ENCODE measurements around the gene TIPRL. TPM values are rescaled to one million over a fixed set of nuclear protein-coding genes. Genes with fewer than 3 reads are reported as not detected.
"Not testable (repeated sequence)": the region's sequence is repeated elsewhere in the genome, so short reads cannot be mapped to it uniquely, and the experiment has no call there.

The TIPRL gene
- total RNA-seq, 2 donors from 2014 or later: 67.5 to 68.3 TPM

DNA sequence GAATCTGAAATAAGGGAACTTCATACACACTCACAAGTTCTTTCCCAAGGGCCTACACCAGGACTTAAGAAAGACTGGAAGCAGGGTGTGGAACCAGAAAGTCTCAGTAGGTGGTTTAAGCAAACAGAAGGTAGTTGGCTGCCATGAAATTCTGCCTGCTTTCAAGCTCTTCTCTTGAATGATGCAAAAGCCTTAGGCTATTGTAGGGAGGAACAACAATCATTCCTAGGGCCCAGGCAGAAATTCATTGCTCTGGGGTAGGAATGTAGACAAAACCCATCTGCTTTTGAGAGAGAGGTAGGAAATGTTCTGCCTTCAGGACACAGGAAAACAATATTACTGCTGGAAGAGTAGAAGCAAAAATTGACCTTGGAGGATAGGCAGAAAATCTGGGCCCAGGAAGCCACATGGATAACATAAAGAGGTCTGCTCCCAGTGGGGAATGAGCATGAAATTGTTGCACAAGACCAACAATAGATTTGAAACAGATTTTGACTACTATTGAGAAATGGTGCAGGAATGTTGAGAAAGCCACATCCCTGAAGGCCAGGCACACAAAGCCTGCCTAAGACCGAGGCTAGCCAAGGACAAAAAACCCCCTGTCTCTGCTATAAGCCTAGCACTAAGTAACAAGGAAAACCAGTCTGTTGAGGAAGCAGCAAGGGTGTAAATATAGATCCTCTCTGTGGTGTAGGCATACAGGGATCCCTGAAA lies 24.3 kb downstream of the TIPRL start:
- Mint-ChIP-seq H3K4me1 (ENCODE audit: low read depth) (peaks cover 8% of the 10 kb centered on the region), H3K27me3 (ENCODE audit: low read depth) (no peaks in the 10 kb centered on the region), H3K27ac (no peak overlapping the region), H3K36me3 (ENCODE audit: insufficient read depth in 2 of 2) (peaks cover 3 to 30% of the 10 kb centered on the region in 2 donors), H3K4me3 (no peak overlapping the region), H3K9me3 (peaks cover 0 to 7% of the 10 kb centered on the region in 2 donors)
- ATAC-seq (replicated peaks in 1 of 2) (no peak), DNase-seq (no peak)

DNA sequence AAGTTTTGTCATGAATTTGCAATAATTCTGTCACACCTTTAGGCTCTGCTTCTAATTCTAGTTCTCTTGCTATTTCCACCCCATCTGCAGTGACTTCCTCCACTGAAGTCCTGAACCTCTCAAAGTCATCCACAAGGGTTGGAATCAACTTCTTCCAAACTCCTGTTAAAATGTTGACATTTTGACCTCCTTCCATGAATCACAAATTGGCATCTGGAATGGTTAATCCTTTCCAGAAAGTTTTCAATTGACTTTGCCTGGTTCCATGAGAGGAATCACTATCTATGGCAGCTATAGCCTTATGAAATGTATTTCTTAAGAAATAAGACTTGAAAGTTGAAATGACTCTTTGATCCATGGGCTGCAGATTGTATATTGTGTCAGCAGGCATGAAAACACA lies 27.3 kb downstream of the TIPRL start:
- DNase-seq (no peak), ATAC-seq (replicated peaks in 1 of 2) (no peak)
- Mint-ChIP-seq H3K4me3 (no peak overlapping the region), H3K27me3 (ENCODE audit: low read depth) (no peaks in the 10 kb centered on the region), H3K4me1 (ENCODE audit: low read depth) (no peaks in the 10 kb centered on the region), H3K36me3 (ENCODE audit: insufficient read depth in 2 of 2) (peaks cover 2 to 20% of the 10 kb centered on the region in 2 donors), H3K27ac (no peak overlapping the region), H3K9me3 (peaks cover 0 to 9% of the 10 kb centered on the region in 2 donors)

GRCh38 chr1:168207673-168208072 lies 28.9 kb downstream of the TIPRL start:
- peaks cover 5 to 15% of the 10 kb centered on the region in 2 donors for H3K9me3 Mint-ChIP-seq
- H3K4me1 Mint-ChIP-seq (ENCODE audit: low read depth); H3K4me3 Mint-ChIP-seq; ATAC-seq (replicated peaks in 1 of 2); H3K27ac Mint-ChIP-seq; DNase-seq; H3K27me3 Mint-ChIP-seq (ENCODE audit: low read depth): not testable (repeated sequence)
- H3K36me3 Mint-ChIP-seq (ENCODE audit: insufficient read depth in 2 of 2): peaks cover 6 to 22% of the 10 kb centered on the region in 2 donors

- Mint-ChIP-seq H3K27ac (no peak overlapping the region), H3K27me3 (ENCODE audit: low read depth) (peaks cover 4% of the 10 kb centered on the region), H3K36me3 (ENCODE audit: insufficient read depth in 2 of 2) (peaks cover 4 to 24% of the 10 kb centered on the region in 2 donors), H3K4me1 (ENCODE audit: low read depth) (no peaks in the 10 kb centered on the region), H3K9me3 (peaks cover 8 to 22% of the 10 kb centered on the region in 2 donors), H3K4me3 (no peak overlapping the region)
- ATAC-seq (replicated peaks in 1 of 2) (no peak), DNase-seq (no peak)
Observed at GRCh38 chr1:168210312-168210711, 31.6 kb downstream of the TIPRL start.

- Mint-ChIP-seq H3K4me1 (ENCODE audit: low read depth) (no peaks in the 10 kb centered on the region), H3K27ac (no peak overlapping the region), H3K9me3 (peaks cover 8 to 17% of the 10 kb centered on the region in 2 donors), H3K4me3 (no peak overlapping the region), H3K36me3 (ENCODE audit: insufficient read depth in 2 of 2) (peaks cover 4 to 17% of the 10 kb centered on the region in 2 donors), H3K27me3 (ENCODE audit: low read depth) (peaks cover 4% of the 10 kb centered on the region)
- no peak for ATAC-seq (replicated peaks in 1 of 2)
- DNase-seq: no peak
Observed at GRCh38 chr1:168213349-168213748, 34.6 kb downstream of the TIPRL start.

DNA sequence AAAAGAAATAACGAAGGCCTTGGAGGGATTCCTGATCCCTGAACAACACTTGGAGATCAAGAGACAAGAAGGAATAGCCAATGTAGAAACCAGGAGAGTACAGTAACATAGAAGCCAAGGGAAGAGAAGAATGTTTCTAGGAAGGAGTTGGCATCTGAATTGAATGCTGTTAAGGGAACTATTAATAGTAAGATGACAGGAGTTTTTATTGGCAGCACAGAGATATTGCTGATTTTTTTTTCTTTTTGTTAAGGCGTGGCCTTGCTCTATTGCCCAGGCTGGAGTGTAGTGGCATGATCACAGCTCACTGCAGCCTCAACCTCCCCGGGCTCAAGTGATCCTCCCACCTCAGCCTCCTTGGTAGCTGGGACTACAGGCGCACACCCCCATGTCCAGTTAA lies 37.4 kb downstream of the TIPRL start:
- peaks cover 9% of the 10 kb centered on the region for H3K27me3 Mint-ChIP-seq (ENCODE audit: low read depth)

DNA sequence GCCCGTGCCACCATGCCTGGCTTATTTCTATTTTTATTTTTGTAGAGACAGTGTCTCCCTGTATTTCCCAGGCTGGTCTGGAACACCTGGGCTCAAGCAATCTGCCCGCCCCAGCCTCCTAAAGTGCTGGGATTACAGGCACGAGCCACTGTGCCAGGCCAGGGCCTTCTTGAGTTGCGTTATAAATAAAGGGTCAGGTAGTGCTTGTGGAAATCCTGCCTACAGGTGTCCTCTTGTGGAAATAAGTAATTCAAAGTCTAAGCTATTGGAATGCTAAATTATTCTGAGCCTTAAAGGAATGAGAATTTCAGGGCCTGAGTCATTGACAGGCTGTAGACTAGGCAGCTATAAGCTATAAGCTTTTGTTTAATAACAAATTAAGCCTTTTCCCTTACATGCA lies 38.9 kb downstream of the TIPRL start:
- Mint-ChIP-seq H3K9me3 (peaks cover 3 to 9% of the 10 kb centered on the region in 2 donors), H3K4me1 (ENCODE audit: low read depth) (peaks cover 24% of the 10 kb centered on the region), H3K4me3 (no peak overlapping the region), H3K27ac (no peak overlapping the region), H3K36me3 (ENCODE audit: insufficient read depth in 2 of 2) (peaks cover 0 to 7% of the 10 kb centered on the region in 2 donors), H3K27me3 (ENCODE audit: low read depth) (peaks cover 11% of the 10 kb centered on the region)
- DNase-seq: no peak
- ATAC-seq (replicated peaks in 1 of 2): no peak

More for the DNA sequence above, 37.4 kb downstream of the TIPRL start:
- Mint-ChIP-seq H3K9me3 (peaks cover 8 to 14% of the 10 kb centered on the region in 2 donors), H3K27ac (no peak overlapping the region), H3K4me1 (ENCODE audit: low read depth) (peaks cover 23% of the 10 kb centered on the region), H3K36me3 (ENCODE audit: insufficient read depth in 2 of 2) (peaks cover 4 to 14% of the 10 kb centered on the region in 2 donors), H3K4me3 (no peak overlapping the region)
- ATAC-seq (replicated peaks in 1 of 2) (no peak), DNase-seq (no peak)

DNA sequence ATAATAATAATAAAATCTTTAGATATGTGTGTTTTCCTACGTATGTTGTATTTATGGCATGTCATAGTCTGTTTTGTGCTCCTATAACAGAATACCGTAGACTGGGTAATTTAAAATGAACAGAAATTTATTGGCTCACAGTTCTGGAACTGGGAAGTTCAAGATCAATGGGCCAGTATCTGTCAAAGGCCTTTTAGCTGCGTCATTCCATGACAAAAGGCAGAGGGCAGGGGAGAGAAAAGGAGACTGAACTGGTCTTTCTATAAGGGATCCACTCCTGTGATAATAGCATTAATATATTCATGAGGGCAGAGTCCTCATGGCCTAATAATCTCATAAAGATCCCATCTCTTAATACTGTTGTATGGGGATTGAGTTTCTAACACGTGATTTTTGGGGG lies 39.9 kb downstream of the TIPRL start:
- H3K27me3 Mint-ChIP-seq (ENCODE audit: low read depth): peaks cover 17% of the 10 kb centered on the region

DNA sequence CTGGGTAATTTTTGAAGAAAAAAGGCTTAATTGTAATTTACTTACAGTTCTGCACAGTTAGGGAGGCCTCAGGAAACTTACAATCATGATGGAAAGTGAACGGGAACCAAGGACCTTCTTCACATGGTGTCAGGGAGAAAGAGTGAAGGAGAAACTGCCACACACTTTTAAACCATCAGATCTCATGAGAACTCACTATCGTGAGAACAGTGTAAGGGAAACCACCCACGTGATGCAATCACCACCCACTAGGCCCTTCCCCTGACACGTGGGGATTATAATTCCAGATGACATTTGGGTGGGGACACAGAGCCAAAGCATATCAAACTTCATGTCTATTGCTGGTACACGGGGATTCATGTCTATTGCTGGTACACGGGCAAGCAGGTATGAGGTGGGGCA lies 41.7 kb downstream of the TIPRL start:
- peak overlapping the region; percentile 66 to 75 for H3K4me3 Mint-ChIP-seq
- H3K27ac Mint-ChIP-seq: peak overlapping the region; percentile 5
- DNase-seq (peak; percentile 19 to 21), ATAC-seq (replicated peaks in 1 of 2) (peak; percentile 42 to 52)
- peaks cover 0 to 2% of the 10 kb centered on the region in 2 donors for H3K9me3 Mint-ChIP-seq
- H3K4me1 Mint-ChIP-seq (ENCODE audit: low read depth): peaks cover 41% of the 10 kb centered on the region
- peaks cover 0 to 2% of the 10 kb centered on the region in 2 donors for H3K36me3 Mint-ChIP-seq (ENCODE audit: insufficient read depth in 2 of 2)
- H3K27me3 Mint-ChIP-seq (ENCODE audit: low read depth): peaks cover 12% of the 10 kb centered on the region

More for the DNA sequence above, 39.9 kb downstream of the TIPRL start:
- H3K27ac Mint-ChIP-seq: no peak overlapping the region
- peaks cover 0 to 7% of the 10 kb centered on the region in 2 donors for H3K36me3 Mint-ChIP-seq (ENCODE audit: insufficient read depth in 2 of 2)
- peaks cover 25% of the 10 kb centered on the region for H3K4me1 Mint-ChIP-seq (ENCODE audit: low read depth)
- H3K4me3 Mint-ChIP-seq: peak overlapping the region in 1 of 2 donors; percentile 81
- no peak for DNase-seq
- no peak for ATAC-seq (replicated peaks in 1 of 2)
- H3K9me3 Mint-ChIP-seq: peaks cover 2% of the 10 kb centered on the region in 2 donors

- Mint-ChIP-seq H3K27ac (no peak overlapping the region), H3K4me3 (no peak overlapping the region), H3K4me1 (ENCODE audit: low read depth) (peaks cover 42% of the 10 kb centered on the region), H3K36me3 (ENCODE audit: insufficient read depth in 2 of 2) (peaks cover 0 to 2% of the 10 kb centered on the region in 2 donors), H3K27me3 (ENCODE audit: low read depth) (peaks cover 12% of the 10 kb centered on the region), H3K9me3 (peaks cover 0 to 2% of the 10 kb centered on the region in 2 donors)
- ATAC-seq (replicated peaks in 1 of 2) (no peak), DNase-seq (no peak)
Observed at GRCh38 chr1:168221275-168221674, 42.5 kb downstream of the TIPRL start.

DNA sequence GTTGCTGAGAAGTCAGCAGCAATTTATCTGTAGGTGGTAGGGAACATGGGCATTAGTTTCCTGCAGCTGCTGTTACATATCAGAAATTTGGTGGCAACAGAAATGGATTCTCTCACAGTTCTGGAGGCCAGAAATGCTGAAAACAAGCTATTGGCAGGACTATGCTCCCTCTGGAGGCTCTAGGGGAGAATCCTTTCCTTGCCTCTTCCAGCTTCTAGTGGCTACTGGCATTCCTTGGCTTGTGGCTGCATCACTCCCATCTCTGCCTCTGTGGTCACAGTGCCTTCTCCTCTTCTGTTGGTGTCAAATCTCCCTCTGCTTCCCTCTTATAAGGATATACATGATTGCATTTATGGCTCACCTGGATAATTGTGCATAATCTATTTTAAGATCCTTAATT lies 44.5 kb downstream of the TIPRL start:
- Mint-ChIP-seq H3K27me3 (ENCODE audit: low read depth) (peaks cover 12% of the 10 kb centered on the region), H3K36me3 (ENCODE audit: insufficient read depth in 2 of 2) (peaks cover 5 to 7% of the 10 kb centered on the region in 2 donors)
- ATAC-seq (replicated peaks in 1 of 2): no peak

GRCh38 chr1:168223681-168224540 lies 45.1 kb downstream of the TIPRL start:
- Mint-ChIP-seq H3K27ac (no peak overlapping the region), H3K36me3 (ENCODE audit: insufficient read depth in 2 of 2) (peaks cover 5 to 9% of the 10 kb centered on the region in 2 donors), H3K4me3 (peak overlapping the region in 1 of 2 donors; percentile 89), H3K4me1 (ENCODE audit: low read depth) (peaks cover 65% of the 10 kb centered on the region), H3K27me3 (ENCODE audit: low read depth) (peaks cover 11% of the 10 kb centered on the region), H3K9me3 (peaks cover 0 to 2% of the 10 kb centered on the region in 2 donors)
- no peak for ATAC-seq (replicated peaks in 1 of 2)
- no peak for DNase-seq

More for the DNA sequence above, 44.5 kb downstream of the TIPRL start:
- peaks cover 60% of the 10 kb centered on the region for H3K4me1 Mint-ChIP-seq (ENCODE audit: low read depth)
- peaks cover 0 to 2% of the 10 kb centered on the region in 2 donors for H3K9me3 Mint-ChIP-seq
- no peak overlapping the region for H3K27ac Mint-ChIP-seq
- no peak overlapping the region for H3K4me3 Mint-ChIP-seq
- no peak for DNase-seq

DNA sequence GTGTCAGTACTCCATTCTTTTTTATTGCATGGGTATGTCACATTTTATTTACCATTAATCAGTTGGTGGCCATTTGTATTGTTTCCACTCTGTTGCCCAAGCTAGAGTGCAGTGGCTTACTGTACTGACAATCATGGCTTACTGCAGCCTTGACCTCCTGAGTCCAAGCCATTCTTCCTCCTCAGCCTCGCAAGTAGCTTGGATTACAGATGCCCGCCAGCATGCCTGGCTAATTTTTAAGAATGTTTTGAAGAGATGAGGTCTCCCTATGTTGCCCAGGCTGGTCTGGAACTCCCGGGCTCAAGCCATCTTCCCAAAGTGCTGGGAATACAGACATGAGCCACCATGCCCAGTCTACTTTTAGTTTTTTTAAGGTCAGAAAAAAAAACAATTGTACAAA lies 46.2 kb downstream of the TIPRL start:
- peaks cover 65% of the 10 kb centered on the region for H3K4me1 Mint-ChIP-seq (ENCODE audit: low read depth)
- H3K27me3 Mint-ChIP-seq (ENCODE audit: low read depth): peaks cover 7% of the 10 kb centered on the region
- H3K9me3 Mint-ChIP-seq: peaks cover 0 to 2% of the 10 kb centered on the region in 2 donors
- ATAC-seq (replicated peaks in 1 of 2) (no peak), DNase-seq (no peak)
- H3K27ac Mint-ChIP-seq: peak overlapping the region; percentile 11
- peaks cover 11 to 17% of the 10 kb centered on the region in 2 donors for H3K36me3 Mint-ChIP-seq (ENCODE audit: insufficient read depth in 2 of 2)
- peak overlapping the region; percentile 89 for H3K4me3 Mint-ChIP-seq

All from activated T-cell treated with anti-CD3 and anti-CD28 coated beads, Interleukin-2, amount 50 U/mL, for 72 hours (primary cell).